HG02973 (cell line): ENCODE data around the gene C9orf78.

Experiments used
- ATAC-seq: cut with Tn5 transposase; IDR thresholded peaks from one replicate; pipeline ENCODE4 v1.9.1; 2021; ENCODE audit warnings: moderate library complexity; ENCODE audit not compliant: unreplicated experiment

Gene C9orf78

DNA sequence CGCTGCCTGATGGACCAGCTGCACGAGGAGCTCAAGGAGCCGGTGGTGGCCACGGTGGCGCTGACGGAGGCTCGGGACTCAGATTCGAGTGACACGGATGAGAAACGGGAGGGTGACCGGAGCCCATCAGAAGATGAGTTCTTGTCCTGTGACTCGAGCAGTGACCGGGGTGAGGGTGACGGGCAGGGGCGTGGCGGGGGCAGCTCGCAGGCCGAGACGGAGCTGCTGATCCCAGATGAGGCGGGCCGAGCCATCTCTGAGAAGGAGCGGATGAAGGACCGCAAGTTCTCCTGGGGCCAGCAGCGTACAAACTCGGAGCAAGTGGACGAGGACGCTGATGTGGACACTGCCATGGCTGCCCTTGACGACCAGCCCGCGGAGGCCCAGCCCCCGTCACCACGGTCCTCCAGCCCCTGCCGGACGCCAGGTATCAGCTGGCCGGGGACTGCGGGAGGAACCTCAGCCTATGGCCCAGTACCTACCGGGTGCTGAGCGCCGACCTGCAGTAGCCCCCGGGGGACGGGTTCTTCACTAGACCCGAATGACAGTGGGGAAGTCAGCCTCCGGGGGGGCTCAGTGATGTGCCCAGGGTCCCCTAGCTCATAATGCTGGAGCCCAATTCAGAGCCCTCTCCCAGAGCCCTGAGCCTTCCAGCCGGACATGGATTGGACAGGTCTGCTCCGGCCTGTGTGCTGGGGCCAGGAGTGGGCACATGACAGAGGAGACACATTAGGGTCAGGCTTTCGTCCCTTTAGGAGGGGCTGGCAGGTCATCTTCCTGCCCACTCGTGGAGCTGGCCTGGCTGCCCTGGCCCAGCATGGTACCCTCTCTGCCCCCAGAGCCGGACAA, 33.2 kb upstream of the C9orf78 start:
- no peak for ATAC-seq

DNA sequence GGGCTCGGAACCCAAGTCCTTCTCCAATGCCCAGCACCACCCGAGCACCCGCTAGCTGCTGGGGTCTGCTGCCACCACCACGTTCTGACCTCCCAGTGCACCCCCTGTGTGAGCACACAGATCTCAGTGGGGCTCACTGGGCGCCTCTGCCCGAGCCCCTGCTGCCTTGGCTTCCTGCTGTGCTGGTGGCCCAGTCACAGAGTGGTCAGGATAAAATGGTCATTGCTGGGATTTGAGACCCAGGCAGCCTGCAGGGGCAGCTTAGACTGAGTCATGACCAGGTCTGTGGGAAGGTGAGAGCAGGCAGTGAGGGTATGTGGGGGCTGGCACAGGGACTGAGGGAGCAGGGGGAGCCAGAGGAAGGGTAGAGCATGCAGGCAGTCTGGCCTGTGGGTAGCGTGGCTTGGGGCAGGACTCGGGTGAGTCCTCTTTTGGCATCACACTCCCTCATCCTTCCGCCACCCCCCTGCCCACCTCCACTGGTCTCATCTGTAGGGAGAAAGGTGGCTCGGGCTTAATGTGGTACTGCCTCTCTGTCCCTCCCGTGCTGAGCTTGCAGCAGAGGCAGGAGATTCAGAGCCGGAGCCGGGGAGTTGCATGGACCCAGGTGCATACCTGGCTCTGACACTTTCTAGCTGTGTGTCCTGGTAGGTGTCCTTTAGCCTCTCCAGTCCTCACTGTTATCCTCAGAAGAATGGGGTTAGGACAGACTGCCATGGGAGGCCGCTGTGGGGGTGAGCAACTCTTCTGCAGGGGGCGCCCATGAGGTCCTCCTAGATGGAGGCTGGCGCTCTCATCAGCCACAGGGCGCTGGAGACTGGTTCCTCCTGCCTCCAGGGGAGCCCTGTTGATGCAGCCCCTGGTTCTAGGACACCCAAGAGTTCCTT, 32.3 kb upstream of the C9orf78 start:
- ATAC-seq, result no peak

DNA sequence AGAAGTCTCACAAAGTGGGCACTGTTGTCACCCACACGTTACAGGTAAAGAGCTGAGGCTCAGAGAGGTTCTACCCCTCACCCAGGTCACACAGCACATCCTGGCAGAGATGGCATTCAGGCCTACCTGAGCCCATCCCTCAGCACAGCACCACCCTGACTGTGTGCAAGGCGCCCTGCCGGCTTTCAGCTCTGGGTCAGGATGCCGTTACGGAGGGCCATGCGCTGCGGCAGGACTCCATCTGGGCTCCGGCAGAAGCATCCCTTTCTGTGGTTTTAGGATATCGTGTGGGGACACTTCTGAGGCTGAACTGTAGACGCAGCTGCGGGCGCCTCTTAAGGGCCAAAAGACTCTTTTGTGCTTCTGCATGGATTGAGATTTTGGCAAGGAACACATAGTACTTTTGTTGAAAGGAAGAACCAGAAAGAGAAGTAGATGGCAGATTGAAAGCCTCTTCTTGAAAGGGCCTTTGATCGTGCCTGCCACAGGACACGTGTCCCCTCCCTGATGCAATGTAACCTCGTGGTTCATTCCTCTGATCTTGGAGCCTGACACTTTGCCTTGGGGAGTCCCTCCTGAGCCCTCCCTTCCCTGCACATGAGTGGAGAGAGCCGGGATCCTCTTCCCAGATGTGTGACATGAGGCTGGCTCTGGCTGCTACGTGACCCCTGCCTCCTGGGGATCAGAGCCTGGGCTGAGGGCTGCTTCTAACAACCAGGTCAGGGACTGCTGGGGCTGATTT, 31.5 kb upstream of the C9orf78 start:
- ATAC-seq, result no peak

- no peak for ATAC-seq
Measured at GRCh38 chr9:129865668-129866320, 30.7 kb upstream of the C9orf78 start.

GRCh38 chr9:129864991-129865647, 30.0 kb upstream of the C9orf78 start:
- no peak for ATAC-seq

DNA sequence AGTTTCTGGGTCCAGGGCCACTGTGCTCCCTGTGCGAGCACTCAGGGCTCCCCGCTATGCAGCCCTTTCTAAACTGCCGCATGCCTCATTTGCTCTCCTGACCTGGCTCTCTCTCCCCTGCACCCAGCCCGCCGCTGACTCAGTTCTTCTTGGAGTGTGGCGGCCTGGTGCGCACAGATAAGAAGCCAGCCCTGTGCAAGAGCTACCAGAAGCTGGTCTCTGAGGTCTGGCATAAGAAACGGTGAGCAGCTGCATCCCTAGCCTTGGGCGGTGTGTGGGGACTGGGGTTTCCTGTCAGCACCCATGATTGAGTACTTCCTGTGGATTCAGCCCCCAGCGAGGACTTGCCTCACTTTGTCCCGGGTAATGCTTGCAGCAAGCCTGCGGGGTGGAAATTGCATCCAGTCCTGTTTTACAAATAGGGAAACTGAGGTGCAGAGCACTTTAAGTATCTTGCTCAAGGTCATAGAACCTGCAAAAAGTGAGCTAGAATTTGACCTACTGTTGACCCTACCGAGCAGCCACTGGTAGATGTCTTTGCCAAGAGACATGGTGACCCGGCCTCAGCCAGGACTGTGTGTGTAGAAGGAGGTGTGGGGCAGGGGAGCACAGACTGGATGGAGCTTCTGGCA, 28.1 kb upstream of the C9orf78 start:
- no peak for ATAC-seq

- ATAC-seq, result no peak
Measured at GRCh38 chr9:129861447-129861827, 26.4 kb upstream of the C9orf78 start.

GRCh38 chr9:129860653-129861446, 25.8 kb upstream of the C9orf78 start:
- no peak for ATAC-seq

- no peak for ATAC-seq
Measured at GRCh38 chr9:129858167-129858962, 23.3 kb upstream of the C9orf78 start.

DNA sequence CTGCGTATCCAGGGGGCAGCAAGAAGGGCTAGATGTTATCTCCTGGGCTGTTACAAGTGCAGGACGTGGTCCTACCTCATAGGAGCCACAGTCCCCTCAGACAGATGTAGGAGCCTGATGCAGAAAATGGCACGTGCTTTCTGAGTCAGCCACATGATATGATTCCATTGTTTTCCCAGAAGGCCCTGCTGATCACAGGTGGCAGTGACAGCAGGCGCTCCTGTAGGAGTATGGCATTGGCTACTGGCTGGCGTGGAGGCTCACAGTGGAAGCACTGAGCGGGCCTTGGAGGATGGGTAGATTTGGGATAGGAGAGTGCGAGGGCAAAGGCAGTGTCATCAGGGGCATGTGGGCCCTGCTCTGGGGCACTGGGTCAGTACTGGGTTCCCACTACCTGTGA, 22.1 kb upstream of the C9orf78 start:
- no peak for ATAC-seq

DNA sequence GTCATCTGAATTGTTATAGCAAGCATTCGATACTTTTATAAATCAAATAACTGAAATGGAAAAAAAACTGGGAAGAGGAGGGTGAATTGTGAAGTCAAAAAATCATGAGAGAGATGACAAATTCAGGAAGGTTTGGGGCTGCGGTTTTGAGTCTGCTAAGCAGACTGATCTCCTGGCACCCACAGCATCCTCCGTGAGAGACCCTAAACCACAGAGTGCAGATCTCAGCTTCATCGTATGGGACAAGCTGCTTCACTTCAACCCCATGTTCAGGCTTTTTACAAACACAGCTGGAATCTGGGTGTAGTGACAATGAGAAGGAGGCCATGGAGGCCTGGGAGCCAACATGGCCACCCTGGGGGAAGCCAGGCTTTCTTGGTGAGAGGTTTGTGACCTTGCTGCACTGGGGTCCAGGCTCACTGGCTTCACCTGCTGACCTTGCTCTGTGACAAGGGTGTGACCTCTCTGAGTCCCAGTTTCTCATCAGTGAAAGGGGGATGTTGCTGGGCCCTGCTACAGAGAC, 19.6 kb upstream of the C9orf78 start:
- ATAC-seq, result no peak

- no peak for ATAC-seq
Measured at GRCh38 chr9:129853614-129854013, 18.5 kb upstream of the C9orf78 start.

DNA sequence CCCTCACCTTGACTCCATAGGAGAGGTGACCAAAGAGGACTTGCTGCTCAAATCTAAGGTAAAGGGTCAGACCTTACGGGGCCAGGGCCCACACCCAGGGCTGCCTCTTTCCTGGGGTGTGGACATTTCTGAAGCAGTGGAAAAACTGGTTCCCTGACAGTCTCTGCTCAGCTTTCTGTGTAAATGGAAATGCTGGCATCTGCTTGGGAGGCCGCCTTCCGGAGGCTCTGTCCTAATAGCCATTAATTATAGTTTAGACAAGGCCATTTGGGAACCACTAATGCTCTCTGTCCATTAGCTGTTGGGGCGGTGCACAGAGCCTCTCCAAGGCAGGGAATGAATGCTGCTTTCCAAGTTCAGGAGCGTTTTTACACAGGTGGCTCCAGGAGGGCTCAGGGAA, 17.5 kb upstream of the C9orf78 start:
- ATAC-seq, result no peak

DNA sequence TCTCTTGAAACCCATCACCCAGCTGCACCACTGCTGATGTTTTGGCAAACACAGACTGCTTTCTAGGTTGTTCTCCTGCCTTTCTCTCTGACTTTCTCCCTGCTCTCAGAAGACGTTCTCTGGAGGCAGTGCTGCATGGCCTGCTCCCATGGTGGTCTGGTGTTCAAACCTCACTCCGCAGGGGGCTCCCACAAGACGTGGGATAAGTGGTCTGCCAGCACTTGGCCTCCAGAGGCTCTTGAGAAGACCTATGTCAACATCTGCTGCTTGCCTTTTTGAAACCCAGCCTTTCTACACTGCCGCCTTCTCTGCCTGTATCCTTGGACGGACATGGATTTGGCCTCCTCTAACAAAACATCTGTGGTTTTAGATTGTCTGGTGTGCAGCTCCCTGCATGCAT, 16.7 kb upstream of the C9orf78 start:
- no peak for ATAC-seq

- no peak for ATAC-seq
Measured at GRCh38 chr9:129850821-129851550, 15.9 kb upstream of the C9orf78 start.

DNA sequence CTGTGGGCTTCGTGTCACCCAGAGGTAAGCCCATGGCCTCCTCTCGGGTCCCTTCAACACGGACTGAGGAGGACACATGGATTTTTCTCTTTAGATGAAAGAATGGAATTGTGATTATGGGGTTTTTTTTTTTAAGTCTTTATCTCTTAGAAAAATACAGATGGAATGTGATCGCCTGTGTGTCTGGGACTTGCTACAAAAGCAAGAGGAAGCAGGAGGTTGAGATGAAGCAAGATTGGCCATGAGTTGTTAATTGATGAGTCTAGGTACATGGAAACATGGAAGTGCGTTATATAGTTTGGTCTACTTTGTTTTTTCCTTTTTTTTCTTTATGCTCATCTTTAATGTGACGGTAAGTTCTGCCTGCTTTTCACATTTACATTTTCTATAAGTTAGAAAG, 14.8 kb upstream of the C9orf78 start:
- no peak for ATAC-seq

- ATAC-seq, result no peak
Measured at GRCh38 chr9:129848712-129849441, 13.8 kb upstream of the C9orf78 start.
